NT2/D1 (cell line): Measurements from ENCODE around the gene GPATCH3.

ENCODE experiments used
- SUZ12 ChIP-seq: IDR thresholded peaks from 2 replicates; pipeline ENCODE4 v1.6.1; 2011; ENCODE audit not compliant: insufficient read length, insufficient read depth; ENCODE audit errors: extremely low read depth
- YY1 ChIP-seq: IDR thresholded peaks from 2 replicates; pipeline ENCODE4 v1.6.1; 2011; ENCODE audit not compliant: insufficient read length, insufficient read depth
- ZNF274 ChIP-seq: IDR thresholded peaks from 2 replicates; pipeline ENCODE4 v1.6.1; 2011; ENCODE audit warnings: mild to moderate bottlenecking, low read depth, low read length

GRCh38 chr1:26915204-26915842 is 15.1 kb upstream of the GPATCH3 start:
- TF ChIP-seq SUZ12: no peak
- no peak for TF ChIP-seq ZNF274
- no peak for TF ChIP-seq YY1
